Measurements from ENCODE around the gene FMR1.

The FMR1 gene

DNA sequence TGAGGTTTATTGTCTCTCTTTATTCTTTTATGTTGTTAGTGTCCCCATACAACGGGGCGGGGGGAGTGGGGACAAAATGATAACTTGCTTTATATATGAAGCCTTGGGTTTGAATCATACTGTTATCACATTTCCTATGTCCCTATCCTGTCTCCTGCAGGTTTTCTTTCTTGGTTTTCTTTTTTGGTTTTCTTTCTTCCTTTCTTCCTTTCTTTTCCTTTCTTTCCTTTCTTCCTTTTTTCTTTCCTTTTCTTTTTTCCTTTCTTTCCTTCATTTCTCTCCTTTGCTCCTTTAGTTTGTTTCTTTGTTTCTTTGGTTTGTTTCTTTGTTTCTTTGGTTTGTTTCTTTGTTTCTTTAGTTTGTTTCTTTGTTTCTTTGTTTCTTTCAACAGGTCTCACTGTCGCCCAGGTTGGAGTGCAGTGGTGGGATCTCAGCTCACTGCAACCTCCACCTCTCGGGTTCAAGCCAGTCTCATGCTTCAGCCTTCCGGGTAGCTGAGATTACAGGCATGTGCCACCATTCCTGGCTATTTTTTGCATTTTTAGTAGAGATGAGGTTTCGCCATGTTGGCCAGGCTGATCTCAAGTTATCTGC, 4.8 kb downstream of the FMR1 start:
- DNase-seq (ENCODE audit: low read depth in 2 of 2): no peak

GRCh38 chrX:147917700-147918695, 6.3 kb downstream of the FMR1 start:
- DNase-seq (ENCODE audit: low read depth in 2 of 2): no peak

DNA sequence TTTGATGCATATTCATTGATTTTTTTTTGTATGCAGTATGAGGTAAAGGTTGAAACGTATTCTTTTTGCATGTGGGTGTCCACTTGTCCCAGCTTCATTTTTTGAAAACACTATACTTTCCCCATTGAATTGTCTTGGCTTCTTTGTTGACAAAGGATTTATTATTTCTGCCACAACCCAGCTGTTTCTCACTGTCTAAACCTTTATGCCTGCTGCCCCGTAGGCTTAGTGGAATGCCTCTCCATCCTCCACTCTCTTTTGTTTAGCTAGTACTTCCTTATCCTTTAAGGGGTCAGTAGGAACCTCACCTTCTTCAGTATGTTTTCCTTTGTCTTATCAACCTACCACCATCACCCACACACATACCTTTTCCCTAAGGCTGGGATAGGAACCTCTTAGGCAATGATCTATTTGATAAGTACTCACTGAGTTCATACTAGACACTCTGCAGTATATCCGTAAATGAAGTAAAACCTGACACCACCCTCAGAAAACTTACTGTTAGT, 8.5 kb downstream of the FMR1 start:
- DNase-seq (ENCODE audit: low read depth in 2 of 2): no peak

- DNase-seq (ENCODE audit: low read depth in 2 of 2): no peak
Observed at GRCh38 chrX:147923605-147924004, 11.9 kb downstream of the FMR1 start.

GRCh38 chrX:147927256-147927655, 15.5 kb downstream of the FMR1 start:
- no peak for DNase-seq (ENCODE audit: low read depth in 2 of 2)

- no peak for DNase-seq (ENCODE audit: low read depth in 2 of 2)
Observed at GRCh38 chrX:147933815-147934214, 22.1 kb downstream of the FMR1 start.

DNA sequence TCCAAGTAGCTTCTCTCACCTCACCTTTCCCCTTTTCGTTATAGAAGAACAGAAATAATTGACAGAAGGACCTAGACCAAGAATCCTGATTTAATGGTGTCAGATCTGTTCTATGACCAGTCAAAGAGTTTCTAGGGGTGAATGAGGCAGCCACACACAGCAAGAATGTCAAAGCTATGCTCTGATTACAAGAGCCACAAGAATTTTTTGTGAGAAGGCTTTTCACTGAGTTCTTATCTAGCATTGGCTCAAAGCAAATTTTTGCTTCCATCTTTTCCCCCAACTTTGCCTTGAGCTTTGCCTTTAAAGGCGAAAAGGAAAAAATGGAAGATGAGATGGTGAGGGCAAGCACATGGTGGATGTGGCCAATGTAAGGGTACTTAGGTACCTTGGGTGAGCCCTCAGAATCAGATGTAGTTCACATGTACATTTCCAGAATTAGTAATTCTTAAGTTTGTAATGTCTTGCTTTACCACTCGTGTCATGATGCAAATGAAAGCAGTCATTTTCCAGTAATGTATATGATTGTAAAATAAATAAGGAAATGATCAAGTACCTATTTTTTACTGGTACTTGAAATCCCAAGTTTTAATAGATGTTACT, 23.5 kb downstream of the FMR1 start:
- no peak for DNase-seq (ENCODE audit: low read depth in 2 of 2)

DNA sequence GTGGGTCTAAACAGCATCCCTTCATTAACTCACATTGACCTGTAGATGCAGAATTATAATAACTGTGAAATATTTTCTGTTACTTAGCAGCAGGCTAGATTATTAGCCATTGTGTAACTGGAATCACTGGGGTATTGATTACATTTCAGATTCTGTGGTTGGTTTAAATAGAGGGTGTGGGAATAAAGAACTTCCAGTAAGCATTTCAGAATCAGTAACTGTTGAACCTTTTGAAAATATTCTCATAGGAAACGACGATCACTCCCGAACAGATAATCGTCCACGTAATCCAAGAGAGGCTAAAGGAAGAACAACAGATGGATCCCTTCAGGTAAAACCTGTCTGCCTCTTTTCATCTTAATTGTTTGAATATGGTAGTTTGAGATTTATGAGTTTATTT, 33.6 kb downstream of the FMR1 start:
- DNase-seq (ENCODE audit: low read depth in 2 of 2): no peak

- DNase-seq (ENCODE audit: low read depth in 2 of 2): no peak
Observed at GRCh38 chrX:147948531-147948930, 36.8 kb downstream of the FMR1 start.

DNA sequence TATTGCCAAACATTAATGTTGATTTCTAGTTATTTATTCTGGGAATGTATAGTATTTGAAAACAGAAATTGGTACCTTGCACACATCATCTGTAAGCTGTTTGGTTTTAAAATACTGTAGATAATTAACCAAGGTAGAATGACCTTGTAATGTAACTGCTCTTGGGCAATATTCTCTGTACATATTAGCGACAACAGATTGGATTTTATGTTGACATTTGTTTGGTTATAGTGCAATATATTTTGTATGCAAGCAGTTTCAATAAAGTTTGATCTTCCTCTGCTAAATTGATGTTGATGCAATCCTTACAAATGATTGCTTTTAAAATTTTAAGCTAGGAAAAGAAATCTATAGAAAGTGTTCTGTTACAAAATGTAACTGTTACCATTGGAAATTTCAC, 38.6 kb downstream of the FMR1 start:
- no peak for DNase-seq (ENCODE audit: low read depth in 2 of 2)

GRCh38 chrX:147953976-147954375, 42.3 kb downstream of the FMR1 start:
- no peak for DNase-seq (ENCODE audit: low read depth in 2 of 2)

DNA sequence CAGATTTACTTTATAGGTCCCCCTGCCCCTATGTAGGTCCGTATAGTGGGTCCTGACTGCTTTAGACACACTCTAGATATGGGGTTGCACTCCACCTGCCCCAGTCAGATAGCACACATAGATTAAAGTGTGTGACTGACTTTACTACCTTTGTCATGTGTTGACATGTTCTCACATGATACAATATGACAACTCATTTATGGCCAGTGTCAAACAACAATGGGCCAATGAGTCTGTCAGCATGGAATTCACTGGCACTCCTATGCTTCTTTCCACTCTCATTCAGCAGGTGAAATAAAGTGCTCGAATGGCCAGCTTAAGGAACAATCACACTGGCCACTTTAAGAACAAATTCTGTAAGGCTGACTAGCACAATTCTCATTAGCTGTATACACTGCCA, 45.6 kb downstream of the FMR1 start:
- DNase-seq (ENCODE audit: low read depth in 2 of 2): no peak

DNA sequence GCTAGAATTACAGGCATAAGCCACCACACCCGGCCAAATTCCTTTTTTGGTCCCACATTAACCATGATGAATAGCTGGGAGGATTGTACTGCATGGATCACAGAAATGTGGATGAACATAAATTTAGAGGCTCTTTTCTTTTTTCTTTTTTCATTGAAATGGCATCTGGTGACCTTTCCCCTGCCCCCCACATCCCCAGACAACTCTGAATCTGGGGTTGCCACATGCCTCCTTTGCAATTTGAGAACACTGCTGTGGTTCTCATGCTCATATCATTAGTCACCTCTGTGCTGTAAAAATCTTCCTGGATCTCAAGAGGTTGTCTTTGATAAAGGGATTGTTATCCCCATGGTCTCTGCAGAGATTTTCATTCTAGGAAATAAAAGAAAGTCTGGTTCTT, 46.6 kb downstream of the FMR1 start:
- no peak for DNase-seq (ENCODE audit: low read depth in 2 of 2)

DNA sequence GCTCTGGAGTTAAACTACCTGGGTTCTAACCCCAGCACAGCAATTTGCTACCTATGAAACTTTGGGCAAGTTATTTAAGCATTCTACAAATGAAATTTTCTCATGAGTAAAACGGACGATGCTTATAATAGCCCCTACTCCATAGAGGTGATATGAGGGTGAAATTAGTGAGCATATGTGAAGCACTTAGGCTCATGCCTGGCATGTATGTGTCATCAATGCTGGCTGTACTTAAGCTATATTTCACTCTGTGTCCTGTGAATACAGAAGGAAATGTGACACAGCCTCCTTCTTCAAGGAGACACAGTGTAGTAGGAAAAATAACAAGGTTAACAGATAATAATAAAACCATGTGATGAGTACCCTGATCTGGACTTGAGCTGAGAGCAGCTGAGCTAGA, 49.0 kb downstream of the FMR1 start:
- no peak for DNase-seq (ENCODE audit: low read depth in 2 of 2)

DNA sequence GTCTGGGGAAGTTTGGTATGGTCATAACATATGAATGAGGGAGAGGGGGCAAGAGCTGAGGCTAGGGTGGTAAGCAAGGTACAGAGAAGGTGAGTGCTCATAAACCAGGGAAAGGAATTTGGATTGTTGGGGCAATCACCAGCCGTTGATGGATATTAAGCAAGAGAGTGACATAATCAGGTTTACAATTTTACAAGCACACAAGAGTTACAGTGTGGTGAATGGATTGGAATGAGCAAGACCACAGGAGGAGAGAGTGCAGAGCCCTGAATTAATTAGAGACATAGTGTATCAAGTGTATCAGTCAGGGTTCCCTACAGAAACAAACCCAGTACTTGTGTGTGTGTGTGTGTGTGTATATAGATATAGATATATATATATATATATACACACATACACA, 50.8 kb downstream of the FMR1 start:
- no peak for DNase-seq (ENCODE audit: low read depth in 2 of 2)

DNA sequence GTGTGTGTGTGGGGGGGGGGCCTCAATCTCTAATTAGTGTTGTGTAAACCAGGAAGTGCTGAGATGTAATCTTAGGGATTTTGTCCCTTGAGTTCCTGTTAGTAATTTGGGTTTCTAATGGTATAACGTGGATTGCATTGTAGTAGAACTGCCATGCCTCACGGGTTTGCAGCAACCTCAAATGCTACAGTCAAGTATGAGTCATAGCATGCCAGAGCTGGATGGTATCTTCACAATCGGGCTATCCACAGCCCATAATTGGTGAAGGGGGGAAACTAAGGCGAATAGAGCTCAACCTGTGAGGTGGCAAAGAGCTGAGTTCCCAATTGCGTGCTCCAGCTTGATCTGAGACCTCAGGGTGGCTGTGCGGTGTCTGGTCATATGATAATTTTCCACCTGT, 67.2 kb downstream of the FMR1 start:
- no peak for DNase-seq (ENCODE audit: low read depth in 2 of 2)

DNA sequence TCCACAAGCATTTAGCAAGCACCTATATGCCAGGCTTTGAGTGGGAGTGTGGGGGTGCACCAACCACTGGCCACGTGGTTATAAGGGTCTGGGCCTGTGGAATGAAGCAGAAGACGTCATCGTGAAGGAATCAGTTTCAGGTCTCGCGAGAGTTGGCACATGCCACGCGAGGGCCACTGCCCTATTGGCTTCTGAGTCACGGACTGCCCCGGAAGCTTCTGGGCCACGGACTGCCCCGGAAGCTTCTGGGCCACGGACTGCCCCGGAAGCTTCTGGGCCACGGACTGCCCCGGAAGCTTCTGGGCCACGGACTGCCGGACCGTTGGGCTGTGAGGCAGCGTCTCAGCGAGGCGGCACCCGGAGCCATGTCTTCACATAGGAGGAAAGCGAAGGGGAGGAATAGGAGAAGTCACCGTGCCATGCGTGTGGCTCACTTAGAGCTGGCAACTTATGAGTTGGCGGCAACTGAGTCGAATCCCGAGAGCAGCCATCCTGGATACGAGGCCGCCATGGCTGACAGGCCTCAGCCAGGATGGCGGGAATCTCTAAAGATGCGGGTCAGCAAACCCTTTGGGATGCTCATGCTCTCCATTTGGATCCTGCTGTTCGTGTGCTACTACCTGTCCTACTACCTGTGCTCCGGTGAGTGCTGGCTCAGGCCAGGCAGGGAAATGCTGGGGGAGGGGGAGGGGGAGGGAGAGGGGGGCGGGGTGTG, 69.5 kb downstream of the FMR1 start, which contains the start of gene FMR1NB:
TSS of gene FMR1NB (plus strand) at position 300 of the 715 bp plus-strand sequence. CDS start at position 366, 66 bp downstream.
- no peak for DNase-seq (ENCODE audit: low read depth in 2 of 2)

All from activated CD4-positive, alpha-beta T cell treated with anti-CD3 and anti-CD28 coated beads for 24 hours (primary cell).